H1 (cell line): ENCODE results near the gene LTN1. TPM values are rescaled to one million over a fixed set of nuclear protein-coding genes. Genes with fewer than 3 reads are reported as not detected.

ENCODE experiments used
- CTBP2 ChIP-seq: IDR thresholded peaks from 2 replicates; pipeline ENCODE4 v1.7.0; 2011; ENCODE audit warnings: borderline replicate concordance, mild to moderate bottlenecking, moderate library complexity, mixed read lengths, low read length; ENCODE audit not compliant: insufficient read depth, insufficient read length
- EP300 ChIP-seq, 2 experiments: IDR thresholded peaks; 1 replicate in 1 of 2; 2 replicates in 1 of 2; pipeline ENCODE4 v1.6.1; 2011 to 2012; ENCODE audit warnings: low read depth in 2 of 2, low read length in 2 of 2, mild to moderate bottlenecking in 2 of 2, borderline replicate concordance in 1 of 2, inconsistent platforms in 1 of 2, moderate library complexity in 1 of 2
- KDM1A ChIP-seq: fragments of 200-600, 300-600 bp; sonication (generic); IDR thresholded peaks from 2 replicates; pipeline ENCODE4 v1.7.1; 2016; ENCODE audit warnings: mild to moderate bottlenecking, low read length, borderline replicate concordance
- POLR2A ChIP-seq, 2 experiments: IDR thresholded peaks; 1 replicate in 1 of 2; 2 replicates in 1 of 2; pipeline ENCODE4 v1.6.1; 2011; ENCODE audit warnings: low read depth in 2 of 2, low read length in 2 of 2, mild to moderate bottlenecking in 2 of 2; ENCODE audit errors: control extremely low read depth in 1 of 2
- SP2 ChIP-seq: IDR thresholded peaks from 2 replicates; pipeline ENCODE4 v1.6.1; 2012; ENCODE audit warnings: mild to moderate bottlenecking, low read length, inconsistent platforms
- SUZ12 ChIP-seq: fragments of 200-600 bp; sonication (generic); IDR thresholded peaks from 2 replicates; pipeline ENCODE4 v1.6.1; 2012; ENCODE audit warnings: mild to moderate bottlenecking, inconsistent platforms, low read length, moderate library complexity, mixed read lengths
- polyA plus RNA-seq, 7 experiments: library from polyadenylated mRNA; depleted of rRNA in 3 of 7; stranded (reverse) in 5 of 7; unstranded in 2 of 7; fragments of >200 nt in 5 of 7; fragments of 200-250 nt in 2 of 7; gene quantifications; 1 replicate in 5 of 7; 2 replicates in 1 of 7; 4 replicates in 1 of 7; pipeline versions ENCODE4 v1.2.1 to v1.2.3, GENCODE V29; 2011 to 2013; ENCODE audit warnings: missing spikeins in 2 of 7, mixed read lengths in 2 of 7
- total RNA-seq: library from RNA; stranded (reverse); fragmentation: NEBNext Ultra II Directional; extraction: Animal tissue kit (Norgen Biotek cat#: 25700); gene quantifications from 2 replicates; pipeline ENCODE4 v1.2.1, GENCODE V29; 2021

Gene LTN1
- total and polyA plus RNA-seq, 2 of the 8 experiments (the other 6 are each of a cell fraction or from before 2014, with no cell fraction given): 3.2 to 23.5 TPM

DNA sequence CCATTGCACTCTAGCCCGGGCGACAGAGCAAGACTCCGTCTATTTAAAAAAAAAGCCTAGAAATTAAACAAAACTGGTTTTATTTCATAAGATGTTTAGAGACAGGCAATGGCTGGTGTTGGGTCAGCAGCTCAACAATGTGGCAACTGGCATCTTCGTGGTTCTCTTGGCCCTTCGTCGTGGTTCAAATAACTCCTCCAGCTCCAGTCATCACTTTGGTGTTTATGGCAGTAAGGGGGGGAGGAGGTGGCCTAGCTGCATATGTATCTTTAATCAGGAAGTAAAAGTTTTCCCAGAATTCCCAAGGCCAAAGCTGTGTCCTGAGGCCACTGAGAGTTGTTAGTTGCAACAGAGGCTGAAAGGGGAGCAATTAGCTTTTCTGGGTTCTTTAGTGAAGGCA lies 13.0 kb upstream of the LTN1 start (continued):
- no peak for TF ChIP-seq EP300 (IDR thresholded peaks at IDR 0.05; ENCODE audit: borderline replicate concordance in 1 of 2, low read depth in 2 of 2, low read length in 2 of 2)
- no peak for TF ChIP-seq POLR2A (IDR thresholded peaks at IDR 0.05; ENCODE audit: control extremely low read depth in 1 of 2, low read depth in 2 of 2, low read length in 2 of 2)
- TF ChIP-seq SUZ12: no peak
- TF ChIP-seq CTBP2: no peak
- no peak for TF ChIP-seq SP2
- TF ChIP-seq KDM1A: no peak
